Measurements from ENCODE around the gene OR8B3.

DNA sequence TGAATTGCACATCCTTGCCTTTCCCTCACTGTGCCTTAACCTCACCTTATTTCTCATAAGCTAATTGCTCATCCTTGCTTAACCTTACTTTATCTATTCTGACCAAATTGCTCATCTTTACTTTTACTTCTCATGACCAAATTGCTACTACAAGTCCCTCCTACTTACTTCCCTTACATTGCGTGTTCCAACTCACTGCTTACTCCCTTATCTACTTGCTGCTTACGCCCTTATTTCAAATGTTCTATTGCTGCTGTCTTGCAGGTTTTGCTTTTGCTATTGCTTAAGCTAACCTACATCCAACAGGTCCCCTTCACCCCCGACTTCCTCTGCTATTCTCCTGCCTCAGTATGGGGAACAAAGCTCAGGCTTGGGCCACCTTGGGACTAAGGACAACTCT is 22.5 kb downstream of the OR8B3 start:
- TF ChIP-seq, protein P1, sequence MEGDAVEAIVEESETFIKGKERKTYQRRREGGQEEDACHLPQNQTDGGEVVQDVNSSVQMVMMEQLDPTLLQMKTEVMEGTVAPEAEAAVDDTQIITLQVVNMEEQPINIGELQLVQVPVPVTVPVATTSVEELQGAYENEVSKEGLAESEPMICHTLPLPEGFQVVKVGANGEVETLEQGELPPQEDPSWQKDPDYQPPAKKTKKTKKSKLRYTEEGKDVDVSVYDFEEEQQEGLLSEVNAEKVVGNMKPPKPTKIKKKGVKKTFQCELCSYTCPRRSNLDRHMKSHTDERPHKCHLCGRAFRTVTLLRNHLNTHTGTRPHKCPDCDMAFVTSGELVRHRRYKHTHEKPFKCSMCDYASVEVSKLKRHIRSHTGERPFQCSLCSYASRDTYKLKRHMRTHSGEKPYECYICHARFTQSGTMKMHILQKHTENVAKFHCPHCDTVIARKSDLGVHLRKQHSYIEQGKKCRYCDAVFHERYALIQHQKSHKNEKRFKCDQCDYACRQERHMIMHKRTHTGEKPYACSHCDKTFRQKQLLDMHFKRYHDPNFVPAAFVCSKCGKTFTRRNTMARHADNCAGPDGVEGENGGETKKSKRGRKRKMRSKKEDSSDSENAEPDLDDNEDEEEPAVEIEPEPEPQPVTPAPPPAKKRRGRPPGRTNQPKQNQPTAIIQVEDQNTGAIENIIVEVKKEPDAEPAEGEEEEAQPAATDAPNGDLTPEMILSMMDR (tag by site-specific recombination; IDR thresholded peaks at IDR 0.05), result no peak
- TF ChIP-seq, protein P2, sequence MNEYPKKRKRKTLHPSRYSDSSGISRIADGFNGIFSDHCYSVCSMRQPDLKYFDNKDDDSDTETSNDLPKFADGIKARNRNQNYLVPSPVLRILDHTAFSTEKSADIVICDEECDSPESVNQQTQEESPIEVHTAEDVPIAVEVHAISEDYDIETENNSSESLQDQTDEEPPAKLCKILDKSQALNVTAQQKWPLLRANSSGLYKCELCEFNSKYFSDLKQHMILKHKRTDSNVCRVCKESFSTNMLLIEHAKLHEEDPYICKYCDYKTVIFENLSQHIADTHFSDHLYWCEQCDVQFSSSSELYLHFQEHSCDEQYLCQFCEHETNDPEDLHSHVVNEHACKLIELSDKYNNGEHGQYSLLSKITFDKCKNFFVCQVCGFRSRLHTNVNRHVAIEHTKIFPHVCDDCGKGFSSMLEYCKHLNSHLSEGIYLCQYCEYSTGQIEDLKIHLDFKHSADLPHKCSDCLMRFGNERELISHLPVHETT (tag by site-specific recombination; IDR thresholded peaks at IDR 0.05), result no peak
- TF ChIP-seq, protein P3, sequence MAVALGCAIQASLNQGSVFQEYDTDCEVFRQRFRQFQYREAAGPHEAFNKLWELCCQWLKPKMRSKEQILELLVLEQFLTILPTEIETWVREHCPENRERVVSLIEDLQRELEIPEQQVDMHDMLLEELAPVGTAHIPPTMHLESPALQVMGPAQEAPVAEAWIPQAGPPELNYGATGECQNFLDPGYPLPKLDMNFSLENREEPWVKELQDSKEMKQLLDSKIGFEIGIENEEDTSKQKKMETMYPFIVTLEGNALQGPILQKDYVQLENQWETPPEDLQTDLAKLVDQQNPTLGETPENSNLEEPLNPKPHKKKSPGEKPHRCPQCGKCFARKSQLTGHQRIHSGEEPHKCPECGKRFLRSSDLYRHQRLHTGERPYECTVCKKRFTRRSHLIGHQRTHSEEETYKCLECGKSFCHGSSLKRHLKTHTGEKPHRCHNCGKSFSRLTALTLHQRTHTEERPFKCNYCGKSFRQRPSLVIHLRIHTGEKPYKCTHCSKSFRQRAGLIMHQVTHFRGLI (tag by site-specific recombination; IDR thresholded peaks at IDR 0.05), result no peak
- no peak for TF ChIP-seq ZNF561 (tag by site-specific recombination; IDR thresholded peaks at IDR 0.05; ENCODE audit: borderline replicate concordance)
- TF ChIP-seq ZNF37A (tag by site-specific recombination; IDR thresholded peaks at IDR 0.05), result no peak
- no peak for TF ChIP-seq MEIS1 (CRISPR knock-in tag; IDR thresholded peaks at IDR 0.05; ENCODE audit: borderline replicate concordance)
- no peak for TF ChIP-seq YY1 (tag by site-specific recombination; IDR thresholded peaks at IDR 0.05)
- TF ChIP-seq ZNF350 (tag by site-specific recombination; IDR thresholded peaks at IDR 0.05), result no peak
- no peak for TF ChIP-seq ZNF549 (tag by site-specific recombination; IDR thresholded peaks at IDR 0.05)
- no peak for TF ChIP-seq ZNF530 (tag by site-specific recombination; IDR thresholded peaks at IDR 0.05; ENCODE audit: low read depth)
- TF ChIP-seq ZBTB20 (tag by site-specific recombination; IDR thresholded peaks at IDR 0.05), result no peak
- no peak for TF ChIP-seq HOXA7 (CRISPR knock-in tag; IDR thresholded peaks at IDR 0.05; ENCODE audit: borderline replicate concordance)
- TF ChIP-seq ZNF16 (tag by site-specific recombination; IDR thresholded peaks at IDR 0.05; ENCODE audit: low read depth), result no peak
- no peak for TF ChIP-seq ZNF610 (tag by site-specific recombination; IDR thresholded peaks at IDR 0.05; ENCODE audit: borderline replicate concordance)
